PFSK-1 (cell line): ENCODE results near the gene NFKBIZ.

ENCODE experiments used
- POLR2AphosphoS5 ChIP-seq: IDR thresholded peaks from 2 replicates; pipeline ENCODE4 v1.6.1; 2012; ENCODE audit warnings: low read depth, mild to moderate bottlenecking, control low read depth, low read length, moderate library complexity
- TAF1 ChIP-seq: IDR thresholded peaks from 2 replicates; pipeline ENCODE4 v1.6.1; 2012; ENCODE audit warnings: low read length, control low read depth, borderline replicate concordance; ENCODE audit not compliant: insufficient read depth
- TF ChIP-seq, protein P1 (sequence below), 2 experiments: IDR thresholded peaks; 2 replicates each; pipeline versions ENCODE4 v1.6.1 to v1.8.0; 2011 to 2012; ENCODE audit warnings: low read depth in 2 of 2, low read length in 2 of 2, control low read depth in 1 of 2, inconsistent platforms in 1 of 2, mild to moderate bottlenecking in 1 of 2, moderate library complexity in 1 of 2; ENCODE audit not compliant: insufficient read depth in 1 of 2

DNA sequence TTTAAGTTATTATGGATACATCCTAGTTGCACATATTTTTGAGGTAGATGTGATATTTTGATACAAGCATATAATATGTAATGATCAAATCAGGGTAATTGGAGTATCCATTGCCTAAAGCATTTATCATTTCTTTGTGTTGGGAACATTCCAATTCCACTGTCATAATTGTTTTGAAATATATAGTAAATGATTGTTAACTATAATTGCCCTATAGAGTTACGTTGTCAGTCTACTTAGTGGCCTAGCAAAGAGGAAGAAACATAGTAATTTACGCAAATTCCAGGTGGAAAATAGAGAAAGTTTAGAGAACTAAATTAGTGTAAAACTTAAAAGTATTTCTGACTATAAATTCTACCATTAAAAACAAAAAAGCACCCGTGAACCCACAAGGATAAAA, 45.4 kb upstream of the NFKBIZ start:
- TF ChIP-seq POLR2AphosphoS5 (no peak), TAF1 (no peak)
- TF ChIP-seq, protein P1, sequence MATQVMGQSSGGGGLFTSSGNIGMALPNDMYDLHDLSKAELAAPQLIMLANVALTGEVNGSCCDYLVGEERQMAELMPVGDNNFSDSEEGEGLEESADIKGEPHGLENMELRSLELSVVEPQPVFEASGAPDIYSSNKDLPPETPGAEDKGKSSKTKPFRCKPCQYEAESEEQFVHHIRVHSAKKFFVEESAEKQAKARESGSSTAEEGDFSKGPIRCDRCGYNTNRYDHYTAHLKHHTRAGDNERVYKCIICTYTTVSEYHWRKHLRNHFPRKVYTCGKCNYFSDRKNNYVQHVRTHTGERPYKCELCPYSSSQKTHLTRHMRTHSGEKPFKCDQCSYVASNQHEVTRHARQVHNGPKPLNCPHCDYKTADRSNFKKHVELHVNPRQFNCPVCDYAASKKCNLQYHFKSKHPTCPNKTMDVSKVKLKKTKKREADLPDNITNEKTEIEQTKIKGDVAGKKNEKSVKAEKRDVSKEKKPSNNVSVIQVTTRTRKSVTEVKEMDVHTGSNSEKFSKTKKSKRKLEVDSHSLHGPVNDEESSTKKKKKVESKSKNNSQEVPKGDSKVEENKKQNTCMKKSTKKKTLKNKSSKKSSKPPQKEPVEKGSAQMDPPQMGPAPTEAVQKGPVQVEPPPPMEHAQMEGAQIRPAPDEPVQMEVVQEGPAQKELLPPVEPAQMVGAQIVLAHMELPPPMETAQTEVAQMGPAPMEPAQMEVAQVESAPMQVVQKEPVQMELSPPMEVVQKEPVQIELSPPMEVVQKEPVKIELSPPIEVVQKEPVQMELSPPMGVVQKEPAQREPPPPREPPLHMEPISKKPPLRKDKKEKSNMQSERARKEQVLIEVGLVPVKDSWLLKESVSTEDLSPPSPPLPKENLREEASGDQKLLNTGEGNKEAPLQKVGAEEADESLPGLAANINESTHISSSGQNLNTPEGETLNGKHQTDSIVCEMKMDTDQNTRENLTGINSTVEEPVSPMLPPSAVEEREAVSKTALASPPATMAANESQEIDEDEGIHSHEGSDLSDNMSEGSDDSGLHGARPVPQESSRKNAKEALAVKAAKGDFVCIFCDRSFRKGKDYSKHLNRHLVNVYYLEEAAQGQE (IDR thresholded peaks at IDR 0.05; ENCODE audit: insufficient read depth in 1 of 2, low read depth in 2 of 2, low read length in 2 of 2) = no peak
